GM21786 (cell line): ENCODE measurements around the gene CHRM5.

Experiments used
- ATAC-seq: cut with Tn5 transposase; IDR thresholded peaks from one replicate; pipeline ENCODE4 v1.9.1; 2021; ENCODE audit not compliant: unreplicated experiment

The CHRM5 gene, protein sequence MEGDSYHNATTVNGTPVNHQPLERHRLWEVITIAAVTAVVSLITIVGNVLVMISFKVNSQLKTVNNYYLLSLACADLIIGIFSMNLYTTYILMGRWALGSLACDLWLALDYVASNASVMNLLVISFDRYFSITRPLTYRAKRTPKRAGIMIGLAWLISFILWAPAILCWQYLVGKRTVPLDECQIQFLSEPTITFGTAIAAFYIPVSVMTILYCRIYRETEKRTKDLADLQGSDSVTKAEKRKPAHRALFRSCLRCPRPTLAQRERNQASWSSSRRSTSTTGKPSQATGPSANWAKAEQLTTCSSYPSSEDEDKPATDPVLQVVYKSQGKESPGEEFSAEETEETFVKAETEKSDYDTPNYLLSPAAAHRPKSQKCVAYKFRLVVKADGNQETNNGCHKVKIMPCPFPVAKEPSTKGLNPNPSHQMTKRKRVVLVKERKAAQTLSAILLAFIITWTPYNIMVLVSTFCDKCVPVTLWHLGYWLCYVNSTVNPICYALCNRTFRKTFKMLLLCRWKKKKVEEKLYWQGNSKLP

DNA sequence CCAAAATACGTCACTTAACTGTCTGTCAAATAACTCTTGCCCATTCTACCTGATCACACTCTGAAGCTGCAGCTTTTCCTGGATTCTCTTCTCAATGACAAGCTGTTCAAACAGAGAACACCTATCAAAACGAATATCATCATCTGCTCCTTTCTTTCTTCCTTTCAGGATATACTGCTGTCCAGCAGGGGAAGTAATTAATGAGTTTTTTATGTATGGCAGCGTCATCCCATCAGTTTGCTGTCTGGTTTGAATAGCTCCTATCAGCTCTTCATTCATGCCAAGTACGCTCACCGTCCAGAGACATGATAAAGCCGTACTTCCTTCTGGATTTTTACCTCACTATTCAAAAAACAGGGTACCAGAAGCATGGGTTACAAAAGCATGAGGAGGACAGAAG, at the start of gene CHRM5:
CHRM5 (plus strand) TSS at position 274 of the 400 bp plus-strand sequence. CDS start 94,221 bp downstream, outside the sequence.
- ATAC-seq = no peak

GRCh38 chr15:33923446-33923845, 44.9 kb upstream of the CHRM5 start:
- ATAC-seq = no peak

- ATAC-seq = no peak
Observed at GRCh38 chr15:33926260-33926659, 42.0 kb upstream of the CHRM5 start.

GRCh38 chr15:33932734-33933133, 35.6 kb upstream of the CHRM5 start:
- no peak for ATAC-seq

- ATAC-seq = no peak
Observed at GRCh38 chr15:33934396-33934795, 33.9 kb upstream of the CHRM5 start.

DNA sequence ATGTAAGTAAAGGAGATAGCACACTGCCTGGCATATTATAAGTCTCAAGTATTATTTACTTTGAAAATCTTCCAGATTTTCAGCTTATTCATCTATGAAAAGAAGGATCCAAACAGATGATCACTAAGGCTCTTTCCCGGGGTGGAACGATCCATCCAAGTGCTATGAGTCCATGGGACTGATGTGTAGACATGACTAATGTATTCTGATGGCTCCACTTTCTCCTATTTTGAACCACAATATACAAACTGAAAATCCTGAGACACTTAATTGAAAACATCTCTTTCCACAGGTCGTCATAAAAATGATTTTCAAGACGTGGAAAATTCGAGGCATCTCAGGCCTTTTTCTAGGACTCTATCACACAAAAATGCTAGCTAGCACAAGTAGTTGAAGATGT, 33.4 kb upstream of the CHRM5 start:
- ATAC-seq = no peak

- peak; percentile 64 for ATAC-seq
Observed at GRCh38 chr15:33941279-33942063, 26.8 kb upstream of the CHRM5 start.

- no peak for ATAC-seq
Observed at GRCh38 chr15:33946152-33946551, 22.1 kb upstream of the CHRM5 start.

GRCh38 chr15:33955945-33956344, 12.4 kb upstream of the CHRM5 start:
- no peak for ATAC-seq

- no peak for ATAC-seq
Observed at GRCh38 chr15:33956397-33956796, 11.9 kb upstream of the CHRM5 start.

GRCh38 chr15:33959844-33960548, 8.3 kb upstream of the CHRM5 start:
- no peak for ATAC-seq

DNA sequence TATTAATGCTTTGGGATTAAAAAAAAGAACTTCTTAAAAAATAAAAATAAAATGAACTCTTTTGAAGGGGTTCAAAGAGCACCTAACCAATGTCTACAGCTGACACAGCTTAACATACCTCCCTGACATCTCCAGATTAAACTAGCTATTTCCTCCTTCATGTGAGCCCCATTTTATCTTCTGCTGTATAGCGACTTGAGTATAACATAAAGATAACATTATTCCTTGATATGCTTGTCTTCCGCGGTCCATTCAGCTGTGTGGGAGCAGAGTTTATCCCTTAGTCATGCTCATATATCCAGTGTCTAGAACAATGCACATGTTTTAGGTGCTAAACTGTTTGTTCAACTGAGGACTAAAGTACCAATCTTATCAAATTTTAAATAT, 7.8 kb upstream of the CHRM5 start:
- ATAC-seq = no peak

DNA sequence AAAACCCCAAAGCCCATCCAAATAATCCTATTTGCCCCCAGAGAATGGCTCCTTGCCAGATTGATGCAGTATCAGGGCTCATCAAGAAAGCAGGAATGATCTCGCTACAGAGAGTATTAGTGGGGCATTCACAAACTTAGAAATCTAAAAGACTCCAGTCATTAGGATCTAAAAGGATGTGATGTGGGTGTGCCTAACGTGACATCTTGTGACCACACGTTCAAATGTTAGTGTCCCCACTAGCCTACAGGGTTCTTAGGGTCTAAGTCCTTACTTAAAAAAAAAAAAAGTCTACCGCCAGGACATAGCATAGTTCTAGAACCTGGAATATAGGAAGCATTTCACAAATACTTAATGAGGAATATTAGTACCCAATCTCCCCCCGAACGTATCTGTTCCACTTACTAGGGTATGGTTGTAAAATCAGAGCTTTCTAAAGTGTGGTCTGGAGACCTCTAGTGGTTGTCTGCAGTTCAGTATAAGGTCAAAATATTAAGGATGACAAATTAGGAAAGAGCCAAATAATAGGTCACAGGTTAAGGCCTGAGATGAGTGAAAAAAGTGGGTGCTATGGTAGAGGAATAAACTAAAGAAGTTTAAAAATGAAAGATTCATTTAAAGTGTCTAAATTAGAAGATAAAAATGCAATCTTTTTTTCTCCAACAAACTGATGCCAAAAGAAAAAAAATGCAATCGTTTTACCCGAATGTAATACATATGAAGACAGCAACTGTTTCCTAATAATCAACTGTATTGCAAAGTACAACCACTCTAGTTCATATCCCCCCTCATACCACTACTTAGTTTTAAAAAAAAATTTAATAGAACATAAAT, 4.2 kb upstream of the CHRM5 start:
- ATAC-seq = no peak

- no peak for ATAC-seq
Observed at GRCh38 chr15:33964665-33965040, 3.6 kb upstream of the CHRM5 start.

DNA sequence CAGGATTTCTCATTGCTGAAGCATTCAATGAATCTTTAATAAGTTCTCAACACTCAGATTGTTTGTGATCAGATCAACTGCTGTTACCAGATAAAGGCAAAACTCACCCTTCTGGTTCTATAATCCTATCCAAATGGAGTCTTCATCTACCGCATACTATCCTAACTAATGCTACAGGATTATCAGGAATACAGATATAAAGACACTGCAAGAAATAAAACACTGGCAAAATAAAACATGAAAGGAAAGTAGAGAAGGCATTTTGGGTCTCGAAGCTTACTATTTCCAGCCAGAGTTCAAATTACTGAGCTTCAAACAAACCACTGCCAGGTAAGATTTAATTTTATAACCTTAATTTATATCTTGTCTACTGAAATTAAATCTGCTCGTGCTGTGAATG, 524 bp downstream of the CHRM5 start:
- no peak for ATAC-seq

GRCh38 chr15:33971811-33972210, 3.5 kb downstream of the CHRM5 start:
- no peak for ATAC-seq

DNA sequence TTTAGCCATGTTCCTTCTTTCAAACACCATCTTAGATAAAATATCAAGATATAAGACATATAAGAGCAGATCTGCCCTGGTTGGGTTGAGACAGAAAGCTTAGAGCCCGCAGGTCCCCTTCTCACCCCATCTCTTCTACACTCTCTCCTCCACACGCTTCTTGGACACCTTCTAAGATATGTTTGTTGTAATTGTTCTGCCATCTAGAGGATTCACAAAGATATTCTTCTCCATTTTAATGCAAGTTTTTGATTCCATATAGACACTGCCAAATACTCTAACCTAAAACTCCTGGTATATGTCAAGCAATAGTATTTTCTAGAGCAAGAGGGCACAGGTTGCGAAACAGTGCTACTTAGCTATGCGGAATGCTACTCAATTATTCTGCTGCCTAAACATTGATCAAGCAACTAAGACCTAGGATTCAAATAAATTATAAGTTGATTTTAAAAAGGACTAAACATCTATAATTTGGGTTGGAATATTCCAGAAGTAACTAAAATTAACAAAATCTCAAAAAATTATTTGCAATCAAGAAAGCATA, 6.8 kb downstream of the CHRM5 start:
- ATAC-seq = no peak

DNA sequence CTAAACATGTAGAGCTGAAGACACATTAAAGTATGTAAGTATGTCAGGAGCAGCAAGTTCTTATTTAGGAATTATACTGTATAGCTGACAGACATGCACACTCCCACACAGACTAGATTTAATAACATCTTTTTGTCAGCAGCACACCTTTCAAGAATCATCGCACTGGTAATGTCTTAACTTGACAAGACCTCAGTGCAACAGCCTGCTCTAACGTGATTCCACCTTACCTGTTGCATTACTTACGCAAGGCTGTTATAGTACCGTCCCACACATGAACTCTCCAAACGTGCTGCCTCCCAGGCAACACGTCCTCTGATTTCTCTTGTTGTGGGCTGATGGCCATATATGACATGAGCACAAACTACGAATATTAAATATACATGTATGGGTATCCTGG, 11.9 kb downstream of the CHRM5 start:
- no peak for ATAC-seq

DNA sequence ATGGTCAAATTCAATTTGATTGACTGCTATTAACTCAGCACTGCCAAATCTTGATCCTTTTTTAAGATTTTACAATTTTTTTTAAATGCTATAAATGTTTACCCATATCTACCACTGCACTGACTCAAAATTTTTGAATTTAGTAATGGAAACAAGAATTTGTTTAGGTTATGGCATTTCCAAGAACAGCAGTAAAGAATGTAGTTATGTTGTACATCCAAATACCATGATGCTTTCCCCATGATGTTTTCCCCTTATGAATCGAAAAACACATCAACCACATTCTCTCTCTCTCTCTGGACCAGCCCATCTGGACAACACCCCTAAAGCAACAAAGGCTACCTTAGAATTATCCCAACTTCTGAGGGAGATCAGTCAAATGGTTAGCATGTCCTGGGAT, 14.2 kb downstream of the CHRM5 start:
- no peak for ATAC-seq

DNA sequence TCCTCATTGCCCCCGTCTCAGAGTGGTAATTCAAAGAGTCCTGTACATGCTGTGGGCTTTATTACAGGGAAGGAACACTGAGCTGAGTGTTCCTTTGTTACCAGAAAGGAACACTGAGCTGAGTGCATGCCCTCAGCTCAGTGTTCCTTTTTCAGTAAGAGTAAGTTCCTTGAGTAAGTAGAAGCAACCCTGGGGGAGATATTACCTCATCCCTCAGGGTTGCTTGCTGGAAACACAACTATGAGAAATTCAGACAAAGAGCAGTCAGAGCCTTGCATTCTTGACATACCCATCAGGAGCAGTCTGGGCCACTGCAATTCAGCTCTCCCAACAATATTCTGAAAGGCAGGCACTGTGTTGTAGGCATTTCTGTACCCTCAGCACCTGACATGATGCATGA, 17.0 kb downstream of the CHRM5 start:
- ATAC-seq = no peak
